ENCODE results near the gene GLT6D1. TPM values are rescaled to one million over a fixed set of nuclear protein-coding genes. Genes with fewer than 3 reads are reported as not detected.

Gene GLT6D1
- total RNA-seq, 4 donors from 2014 or later: not detected

- TF ChIP-seq CTCF (IDR thresholded peaks at IDR 0.05): no peak
- WGBS: no CpG with 5 or more reads among the region's 5 CpGs
- no peaks in the 10 kb centered on the region for H3K4me1 ChIP-seq
- H3K4me3 ChIP-seq: no peak overlapping the region
- no peak for DNase-seq (ENCODE audit: low spot score in 2 of 2)
- H3K27ac ChIP-seq: no peak overlapping the region
- H3K27me3 ChIP-seq: peaks cover 58% of the 10 kb centered on the region
- H3K9me3 ChIP-seq: no peaks in the 10 kb centered on the region
- no peaks in the 10 kb centered on the region for H3K36me3 ChIP-seq
These were observed 41.8 kb upstream of the GLT6D1 start for GRCh38 chr9:135681161-135681560.

- H3K36me3 ChIP-seq: no peaks in the 10 kb centered on the region
- WGBS: 77% methylated on average over 16 of the region's 16 CpGs
- H3K4me3 ChIP-seq: no peak overlapping the region
- TF ChIP-seq EP300 (IDR thresholded peaks at IDR 0.05) (no peak), CTCF (IDR thresholded peaks at IDR 0.05) (no peak), POLR2AphosphoS5 (IDR thresholded peaks at IDR 0.05) (no peak), POLR2A (IDR thresholded peaks at IDR 0.05) (no peak)
- H3K27ac ChIP-seq: no peak overlapping the region
- H3K27me3 ChIP-seq: peaks cover 50% of the 10 kb centered on the region
- DNase-seq (ENCODE audit: low spot score in 2 of 2): no peak
- no peaks in the 10 kb centered on the region for H3K4me1 ChIP-seq
- no peaks in the 10 kb centered on the region for H3K9me3 ChIP-seq
These were observed 40.7 kb upstream of the GLT6D1 start for GRCh38 chr9:135680056-135680455.

- TF ChIP-seq EP300 (IDR thresholded peaks at IDR 0.05) (no peak), CTCF (IDR thresholded peaks at IDR 0.05) (no peak), POLR2AphosphoS5 (IDR thresholded peaks at IDR 0.05) (no peak), POLR2A (IDR thresholded peaks at IDR 0.05) (no peak)
- H3K9me3 ChIP-seq: no peaks in the 10 kb centered on the region
- 84% methylated on average over 20 of the region's 20 CpGs for WGBS
- no peak overlapping the region for H3K4me3 ChIP-seq
- no peak for DNase-seq (ENCODE audit: low spot score in 2 of 2)
- no peaks in the 10 kb centered on the region for H3K36me3 ChIP-seq
- H3K4me1 ChIP-seq: no peaks in the 10 kb centered on the region
- H3K27ac ChIP-seq: no peak overlapping the region
- peaks cover 34% of the 10 kb centered on the region for H3K27me3 ChIP-seq
These were observed 39.1 kb upstream of the GLT6D1 start for GRCh38 chr9:135678236-135679017.

- Histone ChIP-seq H3K27ac (no peak overlapping the region), H3K4me1 (no peaks in the 10 kb centered on the region), H3K27me3 (peaks cover 32% of the 10 kb centered on the region), H3K4me3 (no peak overlapping the region), H3K9me3 (no peaks in the 10 kb centered on the region), H3K36me3 (no peaks in the 10 kb centered on the region)
- TF ChIP-seq POLR2A (IDR thresholded peaks at IDR 0.05) (no peak), POLR2AphosphoS5 (IDR thresholded peaks at IDR 0.05) (no peak), CTCF (IDR thresholded peaks at IDR 0.05) (no peak), EP300 (IDR thresholded peaks at IDR 0.05) (no peak)
- 81% methylated on average over 14 of the region's 22 CpGs for WGBS
- no peak for DNase-seq (ENCODE audit: low spot score in 2 of 2)
These were observed 38.4 kb upstream of the GLT6D1 start for GRCh38 chr9:135677641-135678168.

- no peak overlapping the region for H3K4me3 ChIP-seq
- H3K27me3 ChIP-seq: peaks cover 30% of the 10 kb centered on the region
- WGBS: 85% methylated on average over 13 of the region's 13 CpGs
- H3K4me1 ChIP-seq: no peaks in the 10 kb centered on the region
- no peaks in the 10 kb centered on the region for H3K9me3 ChIP-seq
- DNase-seq (ENCODE audit: low spot score in 2 of 2): no peak
- TF ChIP-seq POLR2AphosphoS5 (IDR thresholded peaks at IDR 0.05): no peak
- no peak for TF ChIP-seq CTCF (IDR thresholded peaks at IDR 0.05)
- no peak for TF ChIP-seq EP300 (IDR thresholded peaks at IDR 0.05)
- TF ChIP-seq POLR2A (IDR thresholded peaks at IDR 0.05): no peak
- H3K36me3 ChIP-seq: no peaks in the 10 kb centered on the region
- no peak overlapping the region for H3K27ac ChIP-seq
These were observed 37.6 kb upstream of the GLT6D1 start for GRCh38 chr9:135676891-135677290.

All from suprapubic skin (tissue), 4 donors.